HepG2 (cell line): Measurements from ENCODE around the gene SRRM4. TPM values are rescaled to one million over a fixed set of nuclear protein-coding genes. Genes with fewer than 3 reads are reported as not detected.

ENCODE experiments used
- ATAC-seq: fragments of 200-7000 bp; cut with Tn5 transposase; 3 replicates; pipeline ENCODE4 v1.9.1; 2020; ENCODE audit warnings: mild to moderate bottlenecking, moderate library complexity
- BruUV-seq: library from RNA; stranded (reverse); fragments of 400-500 nt; replicated peaks from 2 replicates; lab custom pipeline; 2021; lab: Mats Ljungman, UMichigan
- CTCF ChIA-PET: fragments of 300-600 bp; formaldehyde crosslinking; extraction: SDS; loops from one replicate; lab custom pipeline; 2021; ENCODE audit warnings: low total read pairs, inconsistent platforms, low intra/inter-chr PET ratio; lab: Yijun Ruan, JAX
- POLR2A ChIA-PET: fragments of 350-600 bp; sonication (Branson Sonifier 250); formaldehyde crosslinking; loops from one replicate; lab custom pipeline; 2020; ENCODE audit warnings: antibody characterized with exemption, inconsistent platforms; lab: Yijun Ruan, JAX
- DNase-seq: peaks from one replicate; pipeline ENCODE4 v3.0.0-alpha.2; 2015; ENCODE audit warnings: low spot score
- FAIRE-seq: peaks from 3 replicates; lab custom pipeline; 2011; peaks lifted over from hg19 to GRCh38; lab: Jason Lieb, UNC
- H2AFZ ChIP-seq: one replicate; pipeline ENCODE4 v1.6.1; 2011; ENCODE audit warnings: low read length, inconsistent platforms
- H3K27ac ChIP-seq: fragments of 300-600 bp; 3 replicates; pipeline ENCODE4 v1.8.0; 2011; ENCODE audit warnings: mixed run types, mild to moderate bottlenecking, mixed read lengths, low read length, inconsistent platforms; ENCODE audit not compliant: insufficient read depth; ENCODE audit errors: extremely low read length
- H3K27me3 ChIP-seq, 2 experiments: fragments of 200-600 bp in 1 of 2; 2 replicates in 1 of 2; 3 replicates in 1 of 2; pipeline versions ENCODE4 v1.6.0 to v1.8.0; 2011; ENCODE audit warnings: low read length in 2 of 2, mild to moderate bottlenecking in 2 of 2, moderate library complexity in 2 of 2, inconsistent platforms in 1 of 2; ENCODE audit not compliant: insufficient read depth in 2 of 2, control insufficient read depth in 1 of 2
- H3K36me3 ChIP-seq, 2 experiments: fragments of 200-600 bp in 1 of 2; replicated peaks in 1 of 2; 2 replicates in 1 of 2; 3 replicates in 1 of 2; pipeline versions ENCODE4 v1.5.1 to v1.8.0; 2011; ENCODE audit warnings: low read length in 2 of 2, inconsistent platforms in 1 of 2; ENCODE audit not compliant: insufficient read depth in 2 of 2, control insufficient read depth in 1 of 2
- H3K4me1 ChIP-seq: 2 replicates; pipeline ENCODE4 v1.5.1; 2012; ENCODE audit warnings: low read length, inconsistent platforms; ENCODE audit not compliant: insufficient read depth
- H3K4me2 ChIP-seq: 2 replicates; pipeline ENCODE4 v1.6.0; 2011; ENCODE audit warnings: low read depth, low read length, inconsistent platforms
- H3K4me3 ChIP-seq, 3 experiments: fragments of 200-600 bp in 1 of 3; sonication (generic), shearing (Covaris generic) in 1 of 3; replicated peaks in 1 of 3; 2 replicates each; pipeline ENCODE4 v1.5.1; 2011 to 2016; ENCODE audit warnings: low read length in 3 of 3, inconsistent platforms in 2 of 3, low read depth in 2 of 3, mild to moderate bottlenecking in 2 of 3, control low read depth in 1 of 3, mixed read lengths in 1 of 3; ENCODE audit not compliant: insufficient read depth in 1 of 3
- H3K79me2 ChIP-seq: one replicate; pipeline ENCODE4 v1.6.1; 2011; ENCODE audit warnings: low read length, inconsistent platforms; ENCODE audit not compliant: insufficient read depth
- H3K9ac ChIP-seq: 2 replicates; pipeline ENCODE4 v1.6.0; 2011; ENCODE audit warnings: mild to moderate bottlenecking, low read depth, low read length, inconsistent platforms; ENCODE audit not compliant: insufficient read depth
- H3K9me3 ChIP-seq: 2 replicates; pipeline ENCODE4 v1.5.1; 2012; ENCODE audit warnings: mild to moderate bottlenecking, low read length
- H4K20me1 ChIP-seq: 2 replicates; pipeline ENCODE4 v1.6.0; 2011; ENCODE audit warnings: inconsistent platforms, mild to moderate bottlenecking, low read length, moderate library complexity; ENCODE audit not compliant: insufficient read depth
- ATAD3A ChIP-seq: sonication (generic); formaldehyde crosslinking; IDR thresholded peaks from 2 replicates; pipeline ENCODE4 v1.4.0; 2020; ENCODE audit warnings: missing genetic modification reagents
- FIP1L1 ChIP-seq: fragments of 200-400 bp; formaldehyde crosslinking; IDR thresholded peaks from 2 replicates; pipeline ENCODE4 v1.6.1; 2018; ENCODE audit warnings: low read depth, mild to moderate bottlenecking, low read length, moderate library complexity, borderline replicate concordance; ENCODE audit not compliant: insufficient read depth
- FOXO1 ChIP-seq: sonication (generic); formaldehyde crosslinking; IDR thresholded peaks from 2 replicates; pipeline ENCODE4 v1.4.0; 2020; ENCODE audit warnings: missing genetic modification reagents
- GLI4 ChIP-seq: sonication (generic); formaldehyde crosslinking; IDR thresholded peaks from 2 replicates; pipeline ENCODE4 v1.5.1; 2020; ENCODE audit warnings: missing genetic modification reagents, mild to moderate bottlenecking, moderate library complexity, borderline replicate concordance
- HOXD1 ChIP-seq: sonication (generic); formaldehyde crosslinking; IDR thresholded peaks from 2 replicates; pipeline ENCODE4 v1.5.0; 2020; ENCODE audit warnings: missing genetic modification reagents
- ISL2 ChIP-seq: sonication (generic); formaldehyde crosslinking; IDR thresholded peaks from 2 replicates; pipeline ENCODE4 v1.5.0; 2020; ENCODE audit warnings: missing genetic modification reagents
- KMT2A ChIP-seq: sonication (generic); formaldehyde crosslinking; IDR thresholded peaks from 2 replicates; pipeline ENCODE4 v1.4.0; 2020; ENCODE audit warnings: missing genetic modification reagents
- MED1 ChIP-seq: sonication (generic); formaldehyde crosslinking; IDR thresholded peaks from 2 replicates; pipeline ENCODE4 v1.4.0; 2020; ENCODE audit warnings: missing genetic modification reagents
- PHF8 ChIP-seq: sonication (generic); formaldehyde crosslinking; IDR thresholded peaks from 2 replicates; pipeline ENCODE4 v1.5.0; 2020; ENCODE audit warnings: missing genetic modification reagents
- SOX13 ChIP-seq, 3 experiments: fragments of 450-650 bp in 1 of 3; sonication (generic) in 1 of 3; formaldehyde crosslinking in 1 of 3; IDR thresholded peaks in 2 of 3; conservative IDR thresholded peaks in 1 of 3; 2 replicates each; pipeline versions ENCODE4 v1.5.0 to v1.6.1; 2016 to 2020; ENCODE audit warnings: antibody characterized with exemption in 1 of 3, mild to moderate bottlenecking in 1 of 3, missing compliant biosample characterization in 1 of 3, missing genetic modification reagents in 1 of 3, moderate library complexity in 1 of 3
- SRSF9 ChIP-seq: fragments of 200-400 bp; formaldehyde crosslinking; IDR thresholded peaks from 2 replicates; pipeline ENCODE4 v1.6.1; 2018; ENCODE audit warnings: borderline replicate concordance, mild to moderate bottlenecking, low read depth, low read length; ENCODE audit not compliant: insufficient read depth, poor library complexity, severe bottlenecking
- YY1 ChIP-seq: IDR thresholded peaks from 2 replicates; pipeline ENCODE4 v1.6.1; 2011; ENCODE audit warnings: low read length, low read depth, moderate library complexity, mild to moderate bottlenecking; ENCODE audit not compliant: insufficient read depth, insufficient replicate concordance
- ZNF296 ChIP-seq: sonication (generic); formaldehyde crosslinking; conservative IDR thresholded peaks from 2 replicates; pipeline ENCODE4 v1.5.0; 2020; ENCODE audit warnings: mild to moderate bottlenecking, missing genetic modification reagents
- ZNF333 ChIP-seq: sonication (generic); formaldehyde crosslinking; IDR thresholded peaks from 2 replicates; pipeline ENCODE4 v1.4.0; 2020; ENCODE audit warnings: mild to moderate bottlenecking, missing genetic modification reagents, borderline replicate concordance
- ZNF703 ChIP-seq: sonication (generic); formaldehyde crosslinking; IDR thresholded peaks from 2 replicates; pipeline ENCODE4 v1.5.1; 2020; ENCODE audit warnings: missing genetic modification reagents, mild to moderate bottlenecking, moderate library complexity, borderline replicate concordance
- ZZZ3 ChIP-seq: sonication (generic); formaldehyde crosslinking; IDR thresholded peaks from 2 replicates; pipeline ENCODE4 v1.4.0; 2020; ENCODE audit warnings: missing genetic modification reagents, mild to moderate bottlenecking, borderline replicate concordance
- WGBS: methylation state at CpG from one replicate; pipeline ENCODE4 v1.1.6; 2017; ENCODE audit warnings: low lambda C conversion rate; 5-methylcytosine and 5-hydroxymethylcytosine counted together
- in situ Hi-C: cut with HindIII; loops from 2 replicates; pipeline ENCODE4 v1.10.0; 2017; ENCODE audit warnings: low pct_unique_long_range_greater_than_20kb; ENCODE audit not compliant: extremely low pct_ligation_motif_present
- intact Hi-C: fragments of 100-400 bp; cut with micrococcal nuclease; formaldehyde crosslinking; loops from one replicate; pipeline ENCODE4 v1.10.0; 2022; ENCODE audit not compliant: unreplicated experiment
- polyA plus RNA-seq, 8 experiments: library from polyadenylated mRNA; depleted of rRNA in 3 of 8; stranded (reverse) in 7 of 8; unstranded in 1 of 8; fragments of >200 nt; fragmentation: Illumina TruSeq in 4 of 8; extraction: Trizol in 4 of 8; gene quantifications; 2 replicates each; pipeline versions ENCODE4 v1.2.1 to v1.2.3, GENCODE V29; 2011 to 2016; ENCODE audit warnings: low read depth in 4 of 8, missing spikeins in 1 of 8, mixed read lengths in 1 of 8; ENCODE audit not compliant: insufficient read depth in 1 of 8
- total RNA-seq, 5 experiments: library from RNA; depleted of rRNA; stranded (reverse); fragments of >200 nt; fragmentation: Illumina TruSeq; extraction: Trizol; gene quantifications; 2 replicates each; pipeline ENCODE4 v1.2.3, GENCODE V29; 2016; ENCODE audit warnings: low read depth in 1 of 5
- TF ChIP-seq, protein P1 (sequence below): sonication (generic); formaldehyde crosslinking; IDR thresholded peaks from 2 replicates; pipeline ENCODE4 v1.5.0; 2020; ENCODE audit warnings: missing genetic modification reagents, mild to moderate bottlenecking, borderline replicate concordance

Gene SRRM4
- total and polyA plus RNA-seq, 2 of the 13 experiments (the other 11 are each of a cell fraction or from before 2014, with no cell fraction given) = not detected

DNA sequence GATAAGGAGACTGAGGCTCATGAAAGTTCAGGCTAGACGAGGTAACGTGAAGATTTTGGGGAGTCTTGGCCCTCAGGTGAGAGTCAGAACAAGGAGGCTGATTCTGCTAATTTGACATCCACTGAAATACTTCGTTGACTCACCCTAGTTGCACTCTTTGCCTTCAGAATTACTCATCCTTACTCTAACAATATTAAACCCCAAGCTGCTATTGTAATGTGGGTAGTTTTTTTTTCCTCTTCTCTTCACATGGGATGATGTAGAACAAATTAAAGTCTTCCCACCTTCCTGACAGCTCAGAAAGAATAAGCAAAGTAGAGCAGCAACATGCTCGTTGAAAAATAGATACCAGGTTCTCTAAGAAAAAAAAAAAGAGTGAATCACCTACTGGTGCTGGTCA is 22.0 kb upstream of the SRRM4 start:
- DNase-seq = no peak
- no peaks in the 10 kb centered on the region for H3K79me2 ChIP-seq

DNA sequence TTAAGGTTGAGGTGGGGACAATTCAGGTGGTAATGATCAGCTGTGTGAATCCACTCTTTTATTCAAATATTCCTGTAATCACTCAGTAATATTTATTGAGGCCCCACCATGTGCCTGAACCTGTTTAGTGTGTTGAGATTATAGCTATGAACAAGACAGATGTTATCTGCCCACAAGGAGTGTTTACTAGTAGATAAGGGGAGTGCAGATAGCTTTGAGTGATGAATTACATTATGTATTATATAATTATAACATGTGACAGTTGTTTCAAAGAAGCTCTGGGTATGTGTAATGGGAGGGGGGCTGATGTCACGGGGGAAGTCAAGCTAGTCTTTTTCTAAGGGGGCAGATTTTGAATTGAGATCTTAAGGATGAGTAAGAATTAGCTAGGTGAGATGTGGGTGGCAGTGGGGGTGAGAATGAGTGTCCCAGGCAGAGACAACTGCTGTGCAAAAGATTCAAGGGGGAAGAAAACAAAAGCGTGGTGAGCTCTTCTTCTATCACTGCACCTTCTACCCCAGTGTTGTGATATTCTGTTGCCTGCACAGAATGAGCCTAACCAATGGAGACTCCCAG is 21.3 kb upstream of the SRRM4 start:
- Histone ChIP-seq H3K9ac (no peak overlapping the region), H3K27me3 (no peaks in the 10 kb centered on the region), H3K79me2 (no peaks in the 10 kb centered on the region), H3K4me2 (no peak overlapping the region), H3K27ac (no peak overlapping the region), H4K20me1 (no peaks in the 10 kb centered on the region), H3K4me3 (no peak overlapping the region), H3K4me1 (no peaks in the 10 kb centered on the region), H3K9me3 (no peaks in the 10 kb centered on the region), H2AFZ (no peak overlapping the region), H3K36me3 (no peaks in the 10 kb centered on the region)
- in situ Hi-C loops = no loop called here
- ChIA-PET POLR2A (no interaction called here), CTCF (no interaction called here)
- ATAC-seq (no peak), FAIRE-seq (no peak), DNase-seq (no peak)
- no TSS peak for BruUV-seq
- intact Hi-C loops = no loop called here
- no peak for TF ChIP-seq ZNF296 (CRISPR knock-in tag)
- no peak for TF ChIP-seq HOXD1 (CRISPR knock-in tag)
- TF ChIP-seq SOX13 (IDR thresholded peaks at IDR 0.05) = no peak
- no peak for TF ChIP-seq SOX13 (CRISPR knock-in tag; conservative IDR thresholded peaks at IDR 0.05 in 1 of 2, IDR thresholded peaks at IDR 0.05 in 1 of 2)
- TF ChIP-seq GLI4 = no peak
- no peak for TF ChIP-seq ISL2
- TF ChIP-seq FOXO1 = no peak
- TF ChIP-seq YY1 = no peak
- TF ChIP-seq ATAD3A (CRISPR knock-in tag) = no peak
- TF ChIP-seq PHF8 = no peak
- TF ChIP-seq MED1 (CRISPR knock-in tag) = no peak
- TF ChIP-seq ZNF703 (CRISPR knock-in tag) = no peak
- TF ChIP-seq FIP1L1 = no peak
- TF ChIP-seq, protein P1, sequence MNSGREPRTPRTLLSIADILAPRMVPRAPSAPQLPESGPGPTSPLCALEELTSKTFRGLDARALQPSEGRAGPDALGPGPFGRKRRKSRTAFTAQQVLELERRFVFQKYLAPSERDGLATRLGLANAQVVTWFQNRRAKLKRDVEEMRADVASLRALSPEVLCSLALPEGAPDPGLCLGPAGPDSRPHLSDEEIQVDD (CRISPR knock-in tag) = no peak
- WGBS = 1% methylated on average over 2 of the region's 2 CpGs

More for the DNA sequence above, 22.0 kb upstream of the SRRM4 start:
- 0% methylated on average over 4 of the region's 4 CpGs for WGBS
- no peaks in the 10 kb centered on the region for H3K9me3 ChIP-seq
- no peaks in the 10 kb centered on the region for H3K4me1 ChIP-seq
- TF ChIP-seq ZZZ3 = no peak
- TF ChIP-seq ZNF333 (CRISPR knock-in tag) = no peak
- TF ChIP-seq MED1 (CRISPR knock-in tag) = no peak
- no peak for TF ChIP-seq KMT2A (CRISPR knock-in tag)
- no peak for TF ChIP-seq SRSF9
- H2AFZ ChIP-seq = no peak overlapping the region
- BruUV-seq = no TSS peak
- H3K4me2 ChIP-seq = no peak overlapping the region
- FAIRE-seq (no peak), ATAC-seq (no peak)
- intact Hi-C loops (no loop called here), in situ Hi-C loops (no loop called here)
- no peaks in the 10 kb centered on the region for H3K27me3 ChIP-seq
- no peak overlapping the region for H3K4me3 ChIP-seq
- POLR2A ChIA-PET = no interaction called here
- CTCF ChIA-PET = no interaction called here
- H3K9ac ChIP-seq = no peak overlapping the region
- H4K20me1 ChIP-seq = no peaks in the 10 kb centered on the region
- no peaks in the 10 kb centered on the region for H3K36me3 ChIP-seq
- no peak overlapping the region for H3K27ac ChIP-seq
